Activated CD8-positive, alpha-beta memory T cell treated with anti-CD3 and anti-CD28 coated beads, Interleukin-2, amount 50 U/mL, for 48 hours (primary cell): ENCODE data around the gene UQCRC1.
"Not testable (repeated sequence)": the region's sequence is repeated elsewhere in the genome, so short reads cannot be mapped to it uniquely, and the experiment has no call there.

Experiments used
- DNase-seq: peaks from one replicate; pipeline ENCODE4 v3.0.0-alpha.2; 2020

Gene UQCRC1

DNA sequence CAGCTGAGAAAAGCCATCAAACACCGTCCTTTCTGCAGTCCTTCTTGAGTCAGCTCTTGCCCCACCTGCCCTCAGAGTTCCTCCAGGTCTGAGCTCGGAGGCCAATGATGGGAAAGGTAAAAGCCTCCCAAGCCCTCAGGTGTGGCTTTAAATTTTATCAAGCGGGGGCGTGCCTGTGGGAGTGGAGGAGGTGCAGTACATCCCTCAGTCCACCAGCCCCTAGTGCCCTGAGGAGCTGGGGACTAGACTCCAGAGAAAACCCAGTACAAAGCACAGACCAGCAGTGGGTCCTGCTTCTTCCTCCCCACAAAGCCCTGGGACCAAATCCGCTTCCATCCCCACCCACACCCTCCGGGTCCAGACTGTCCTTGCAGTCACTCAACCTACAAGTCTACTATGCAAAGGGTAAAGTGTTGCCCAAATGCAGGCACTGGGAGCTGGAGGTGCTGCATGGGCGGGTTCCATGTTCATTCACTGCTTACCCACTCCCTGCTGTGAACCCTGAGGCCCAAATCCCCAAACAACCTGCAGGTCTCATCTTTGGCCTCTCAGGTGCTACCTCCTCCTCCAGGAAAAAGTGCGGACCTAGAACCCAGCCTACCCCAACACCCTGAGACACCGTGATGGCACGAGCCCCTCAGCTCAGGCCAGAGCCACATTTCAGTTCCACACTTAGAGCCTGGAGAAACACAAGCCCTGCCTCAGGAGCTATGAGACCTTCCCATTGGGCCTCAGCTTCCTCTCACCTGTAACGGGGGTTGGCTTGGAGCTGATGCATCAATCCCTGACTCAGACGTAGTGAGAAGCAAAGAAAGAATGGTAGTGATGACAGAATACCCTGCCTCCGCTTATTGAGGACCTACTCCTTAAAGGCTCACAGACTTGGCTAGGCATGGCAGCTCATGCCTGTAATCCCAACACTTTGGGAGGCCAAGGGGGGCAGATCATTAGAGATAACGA is 55.3 kb downstream of the UQCRC1 start:
- no peak for DNase-seq

DNA sequence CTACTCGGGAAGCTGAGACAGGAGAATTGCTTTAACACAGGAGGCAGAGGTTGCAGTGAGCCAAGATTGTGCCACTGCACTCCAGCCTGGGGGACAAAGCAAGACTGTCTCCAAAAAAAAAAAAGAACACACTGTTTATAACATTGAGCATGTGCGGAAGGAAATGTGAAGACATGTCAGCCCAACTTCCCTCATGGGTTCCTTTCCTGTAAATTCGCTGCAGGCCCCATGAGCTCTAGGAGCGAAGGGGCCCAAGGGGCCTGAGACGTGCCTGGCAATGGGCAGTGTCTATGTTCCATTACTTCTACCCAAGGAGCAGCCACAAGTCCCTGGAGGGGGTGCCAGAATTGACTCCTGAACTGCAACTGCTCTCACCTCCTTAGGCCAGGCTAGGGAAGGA is 56.1 kb downstream of the UQCRC1 start:
- no peak for DNase-seq

DNA sequence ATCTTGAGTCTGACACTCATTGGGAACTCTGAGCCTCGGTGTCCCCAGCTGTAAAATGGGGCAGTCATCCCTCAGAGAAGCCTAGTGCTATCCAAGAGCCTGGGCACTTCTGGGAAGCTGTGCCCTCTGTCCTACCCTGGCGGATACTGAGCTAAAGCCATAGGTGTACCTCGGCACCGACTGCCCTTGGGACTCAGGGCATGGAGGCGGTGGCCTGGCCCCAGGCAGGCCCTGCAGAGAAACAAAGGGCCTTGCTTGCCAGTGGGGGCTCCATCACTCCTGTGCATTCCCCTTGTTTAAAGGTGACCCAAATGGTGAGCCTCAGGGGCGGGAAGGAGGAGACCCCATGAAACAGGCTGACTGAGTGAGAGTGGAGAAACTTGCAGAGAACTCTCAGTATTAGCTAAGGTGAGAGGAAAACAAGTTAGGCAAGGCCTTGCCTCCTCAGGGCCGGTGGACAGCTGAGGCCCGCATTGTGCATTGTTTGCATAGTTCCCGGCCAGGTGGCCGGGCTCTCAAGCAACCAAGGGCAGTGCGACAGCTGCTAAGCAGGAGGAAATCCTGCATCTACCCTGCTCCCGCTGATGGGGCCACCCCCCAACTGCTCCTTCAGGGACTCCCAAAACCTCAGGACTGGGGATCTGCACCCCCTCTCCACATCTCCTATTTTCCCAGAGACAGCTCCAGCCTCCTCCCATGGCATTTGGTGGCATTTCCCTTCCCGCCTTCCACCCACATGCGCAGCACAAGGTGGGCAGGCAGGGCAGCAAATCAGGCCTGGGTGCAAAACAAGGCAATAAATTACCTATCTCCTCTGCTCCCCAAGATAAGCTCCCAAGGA is 57.1 kb downstream of the UQCRC1 start:
- DNase-seq = no peak

DNA sequence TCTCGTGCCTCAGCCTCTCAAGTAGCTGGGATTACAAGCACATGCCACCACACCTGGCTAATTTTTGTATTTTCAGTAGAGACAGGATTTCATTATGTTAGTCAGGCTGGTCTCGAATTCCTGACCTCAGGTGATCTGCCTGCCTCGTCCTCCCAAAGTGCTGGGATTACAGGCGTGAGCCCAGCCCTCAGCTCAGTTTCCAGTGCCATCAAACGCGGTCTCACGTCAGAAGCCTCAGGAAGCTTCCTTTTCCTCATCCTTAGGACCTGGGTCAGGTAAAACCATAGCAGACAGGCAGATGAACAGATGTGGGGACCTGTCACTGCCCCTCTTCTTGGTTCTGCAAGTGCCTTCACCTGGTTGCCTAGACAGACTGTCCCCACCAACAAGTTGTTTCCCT is 57.8 kb downstream of the UQCRC1 start:
- DNase-seq = not testable (repeated sequence)
